ENCODE data around the gene KLF3. TPM values are rescaled to one million over a fixed set of nuclear protein-coding genes. Genes with fewer than 3 reads are reported as not detected.

The KLF3 gene
- total RNA-seq, 1 experiment from 2014 or later: 14.4 TPM

- ChIA-PET CTCF (no interaction called here), POLR2A (no interaction called here)
- in situ Hi-C loops (cut with HindIII; ENCODE audit: low pct_unique_long_range_greater_than_20kb, low sequenced_read_pairs) (no loop called here), intact Hi-C loops (cut with micrococcal nuclease; ENCODE audit: unreplicated experiment) (loop anchor here (5.0 to 10.0 kb wide), 2 partner anchors 355 to 613 kb away; no protein-coding TSS in a partner anchor)
- TF ChIP-seq CTCF (IDR thresholded peaks at IDR 0.05) (no peak), POLR2AphosphoS5 (IDR thresholded peaks at IDR 0.05; ENCODE audit: low read depth, low read length) (no peak), SIN3A (IDR thresholded peaks at IDR 0.05; ENCODE audit: borderline replicate concordance, insufficient read depth, low read depth, low read length) (no peak), TCF7L2 (IDR thresholded peaks at IDR 0.05; ENCODE audit: low read depth, low read length) (no peak), REST (IDR thresholded peaks at IDR 0.05; ENCODE audit: insufficient read depth in 1 of 2, low read depth in 2 of 2, low read length in 1 of 2) (no peak)
- no peak overlapping the region for H3K27ac ChIP-seq (ENCODE audit: low read length)
- H3K27me3 ChIP-seq (ENCODE audit: control insufficient read depth, insufficient read depth, low read length): no peaks in the 10 kb centered on the region
- no peaks in the 10 kb centered on the region for H3K9me3 ChIP-seq (ENCODE audit: control insufficient read depth, insufficient read depth, low read depth, low read length)
- DNase-seq (ENCODE audit: low read depth, low spot score) (no peak), ATAC-seq (no peak)
- H3K4me3 ChIP-seq (ENCODE audit: low read depth in 2 of 2, low read length in 2 of 2): no peak overlapping the region
- BruUV-seq (replicated peaks): no TSS peak
- no peaks in the 10 kb centered on the region for H3K36me3 ChIP-seq (ENCODE audit: control insufficient read depth, insufficient read depth, low read length)
- peaks cover 29% of the 10 kb centered on the region for H3K4me1 ChIP-seq (ENCODE audit: control insufficient read depth, insufficient read depth, low read length)
These were observed 13.4 kb downstream of the KLF3 start for GRCh38 chr4:38677441-38677840.

- H3K4me3 ChIP-seq (ENCODE audit: low read depth in 2 of 2, low read length in 2 of 2): no peak overlapping the region
- in situ Hi-C loops (cut with HindIII; ENCODE audit: low pct_unique_long_range_greater_than_20kb, low sequenced_read_pairs): no loop called here
- ATAC-seq: no peak
- H3K27ac ChIP-seq (ENCODE audit: low read length): no peak overlapping the region
- BruUV-seq (replicated peaks): no TSS peak
- H3K4me1 ChIP-seq (ENCODE audit: control insufficient read depth, insufficient read depth, low read length): peaks cover 23% of the 10 kb centered on the region
- 0 out of 2 replicates have a peak, but pooled peaks cover 3% of the 10 kb centered on the region for H3K36me3 ChIP-seq (ENCODE audit: control insufficient read depth, insufficient read depth, low read length)
- intact Hi-C loops (cut with micrococcal nuclease; ENCODE audit: unreplicated experiment): loop anchor here (5.0 to 10.0 kb wide), 2 partner anchors 356 to 613 kb away; no protein-coding TSS in a partner anchor
- TF ChIP-seq POLR2AphosphoS5 (IDR thresholded peaks at IDR 0.05; ENCODE audit: low read depth, low read length): no peak
- TF ChIP-seq CTCF (IDR thresholded peaks at IDR 0.05): no peak
- TF ChIP-seq REST (IDR thresholded peaks at IDR 0.05; ENCODE audit: insufficient read depth in 1 of 2, low read depth in 2 of 2, low read length in 1 of 2): no peak
- no peak for TF ChIP-seq TCF7L2 (IDR thresholded peaks at IDR 0.05; ENCODE audit: low read depth, low read length)
- no peak for TF ChIP-seq SIN3A (IDR thresholded peaks at IDR 0.05; ENCODE audit: borderline replicate concordance, insufficient read depth, low read depth, low read length)
- ChIA-PET CTCF (no interaction called here), POLR2A (no interaction called here)
- no peak for DNase-seq (ENCODE audit: low read depth, low spot score)
- H3K27me3 ChIP-seq (ENCODE audit: control insufficient read depth, insufficient read depth, low read length): no peaks in the 10 kb centered on the region
- no peaks in the 10 kb centered on the region for H3K9me3 ChIP-seq (ENCODE audit: control insufficient read depth, insufficient read depth, low read depth, low read length)
These were observed 14.1 kb downstream of the KLF3 start for GRCh38 chr4:38678078-38678477.
